Inflammatory macrophage (primary cell): ENCODE results near the gene GMDS.

Source experiments
- DNase-seq, 2 donors: peaks; one replicate each; pipeline ENCODE4 v3.0.0-alpha.2; 2020 to 2022

GMDS gene

GRCh38 chr6:2033544-2033943 is 211.9 kb downstream of the GMDS start:
- DNase-seq: no peak

GRCh38 chr6:2030682-2031244 is 214.6 kb downstream of the GMDS start:
- DNase-seq: no peak

- DNase-seq: no peak
Observed at GRCh38 chr6:2029952-2030351, 215.5 kb downstream of the GMDS start.

GRCh38 chr6:2029130-2029794 is 216.1 kb downstream of the GMDS start:
- no peak for DNase-seq

GRCh38 chr6:2028457-2029038 is 216.9 kb downstream of the GMDS start:
- peak; percentile 22 to 29 for DNase-seq

GRCh38 chr6:2026133-2026532 is 219.3 kb downstream of the GMDS start:
- DNase-seq: no peak

GRCh38 chr6:2021713-2022125 is 223.7 kb downstream of the GMDS start:
- peak in 1 of 2 donors; percentile 19 for DNase-seq

GRCh38 chr6:2020909-2021308 is 224.5 kb downstream of the GMDS start:
- DNase-seq: peak; percentile 8 to 46

GRCh38 chr6:2019051-2019450 is 226.4 kb downstream of the GMDS start:
- no peak for DNase-seq

GRCh38 chr6:2016040-2016439 is 229.4 kb downstream of the GMDS start:
- no peak for DNase-seq

- DNase-seq: no peak
Observed at GRCh38 chr6:2008383-2008976, 236.9 kb downstream of the GMDS start.

- no peak for DNase-seq
Observed at GRCh38 chr6:2007165-2007564, 238.2 kb downstream of the GMDS start.

- no peak for DNase-seq
Observed at GRCh38 chr6:2004888-2005287, 240.5 kb downstream of the GMDS start.

GRCh38 chr6:2000962-2001361 is 244.4 kb downstream of the GMDS start:
- no peak for DNase-seq

GRCh38 chr6:1997702-1998101 is 247.7 kb downstream of the GMDS start:
- no peak for DNase-seq

- no peak for DNase-seq
Observed at GRCh38 chr6:1995636-1996035, 249.8 kb downstream of the GMDS start.

- DNase-seq: no peak
Observed at GRCh38 chr6:1993042-1993441, 252.4 kb downstream of the GMDS start.

GRCh38 chr6:1991332-1991878 is 254.0 kb downstream of the GMDS start:
- DNase-seq: no peak

GRCh38 chr6:1988843-1989242 is 256.6 kb downstream of the GMDS start:
- no peak for DNase-seq

GRCh38 chr6:1987640-1988039 is 257.8 kb downstream of the GMDS start:
- no peak for DNase-seq

- no peak for DNase-seq
Observed at GRCh38 chr6:1986454-1987243, 258.8 kb downstream of the GMDS start.

GRCh38 chr6:1984346-1984994 is 260.9 kb downstream of the GMDS start:
- DNase-seq: no peak
